OCI-LY3 (cell line): Measurements from ENCODE around the gene ARHGAP19.

Experiments used
- H2AFZ ChIP-seq: fragments of 200-600, 300-600 bp; shearing (Covaris generic); 2 replicates; pipeline ENCODE4 v1.6.0; 2014; ENCODE audit warnings: antibody characterized with exemption, low read depth, low read length
- H3K27ac ChIP-seq: fragments of 200-600, 300-600 bp; sonication (generic); 2 replicates; pipeline ENCODE4 v1.5.1; 2014; ENCODE audit warnings: mild to moderate bottlenecking, low read length, moderate library complexity, mixed read lengths
- H3K27me3 ChIP-seq: fragments of 200-600, 300-600 bp; sonication (generic); 2 replicates; pipeline ENCODE4 v1.6.1; 2014; ENCODE audit warnings: low read depth, low read length, mixed read lengths
- H3K36me3 ChIP-seq: fragments of 200-600, 300-600 bp; sonication (generic); replicated peaks from 2 replicates; pipeline ENCODE3; 2014; ENCODE audit warnings: low read depth, low read length, mixed read lengths
- H3K4me1 ChIP-seq: fragments of 300-600, 200-600 bp; sonication (generic); 2 replicates; pipeline ENCODE4 v1.6.1; 2014; ENCODE audit warnings: low read length, mixed read lengths
- H3K4me2 ChIP-seq: fragments of 200-600, 300-600 bp; sonication (generic); 2 replicates; pipeline ENCODE4 v1.6.1; 2014; ENCODE audit warnings: low read length, mixed read lengths
- H3K4me3 ChIP-seq: fragments of 300-600, 200-600 bp; sonication (generic); 2 replicates; pipeline ENCODE4 v1.5.1; 2014; ENCODE audit warnings: antibody characterized with exemption, mild to moderate bottlenecking, low read length, moderate library complexity
- H3K79me2 ChIP-seq: fragments of 300-600, 200-600 bp; shearing (Covaris generic); 2 replicates; pipeline ENCODE4 v1.6.1; 2014; ENCODE audit warnings: mild to moderate bottlenecking, low read length, mixed read lengths
- H3K9ac ChIP-seq: fragments of 300-600, 200-600 bp; shearing (Covaris generic); 2 replicates; pipeline ENCODE4 v1.6.0; 2014; ENCODE audit warnings: mild to moderate bottlenecking, low read length, moderate library complexity
- H3K9me3 ChIP-seq: fragments of 200-600, 300-600 bp; shearing (Covaris generic); 2 replicates; pipeline ENCODE4 v1.6.1; 2014; ENCODE audit warnings: low read length, mixed read lengths; ENCODE audit not compliant: insufficient read depth
- H4K20me1 ChIP-seq: fragments of 200-600, 300-600 bp; sonication (generic); 2 replicates; pipeline ENCODE4 v1.6.1; 2016; ENCODE audit warnings: low read length, mixed read lengths; ENCODE audit not compliant: insufficient read depth
- CTCF ChIP-seq: fragments of 200-600, 300-600 bp; sonication (generic); IDR thresholded peaks from 2 replicates; pipeline ENCODE4 v1.5.1; 2014; ENCODE audit warnings: antibody characterized with exemption, low read length, low read depth
- EZH2phosphoT487 ChIP-seq: fragments of 200-600 bp; shearing (Covaris generic); IDR thresholded peaks from 2 replicates; pipeline ENCODE4 v1.6.1; 2018; ENCODE audit warnings: antibody characterized with exemption, mixed run types, low read depth

Gene ARHGAP19

GRCh38 chr10:97323501-97323900, 31.1 kb upstream of the ARHGAP19 start:
- H3K4me1 ChIP-seq = no peaks in the 10 kb centered on the region
- H3K27ac ChIP-seq = no peak overlapping the region
- TF ChIP-seq CTCF (no peak), EZH2phosphoT487 (no peak)
- no peaks in the 10 kb centered on the region for H3K36me3 ChIP-seq
- H4K20me1 ChIP-seq = no peaks in the 10 kb centered on the region
- no peak overlapping the region for H3K4me3 ChIP-seq
- no peaks in the 10 kb centered on the region for H3K27me3 ChIP-seq
- no peak overlapping the region for H2AFZ ChIP-seq
- no peaks in the 10 kb centered on the region for H3K9me3 ChIP-seq
- H3K9ac ChIP-seq = no peak overlapping the region
- no peaks in the 10 kb centered on the region for H3K79me2 ChIP-seq
- no peak overlapping the region for H3K4me2 ChIP-seq

DNA sequence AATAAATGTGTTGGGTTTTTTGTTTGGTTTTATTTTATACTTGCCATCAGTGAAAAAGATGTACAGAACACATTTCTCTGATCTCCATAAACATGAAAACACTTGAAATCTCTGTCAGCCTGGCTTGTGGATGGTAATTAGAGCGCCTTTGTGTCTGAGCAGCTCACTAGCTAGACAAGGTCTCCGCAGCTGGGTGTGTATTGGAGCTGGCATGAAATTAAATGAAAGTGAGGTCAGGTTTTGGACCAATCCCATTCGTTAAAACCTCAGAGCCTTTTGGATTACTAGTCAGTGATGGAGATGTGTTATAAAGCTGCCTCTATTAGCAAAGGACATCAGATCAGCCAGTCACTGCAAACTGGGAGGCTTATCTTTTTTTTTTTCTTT, 29.4 kb upstream of the ARHGAP19 start:
- Histone ChIP-seq H3K27me3 (no peaks in the 10 kb centered on the region), H3K9ac (no peak overlapping the region), H3K9me3 (no peaks in the 10 kb centered on the region), H3K4me2 (no peak overlapping the region), H2AFZ (no peak overlapping the region), H3K27ac (no peak overlapping the region), H4K20me1 (no peaks in the 10 kb centered on the region), H3K4me3 (no peak overlapping the region), H3K36me3 (no peaks in the 10 kb centered on the region), H3K4me1 (no peaks in the 10 kb centered on the region), H3K79me2 (no peaks in the 10 kb centered on the region)
- TF ChIP-seq CTCF (no peak), EZH2phosphoT487 (no peak)

DNA sequence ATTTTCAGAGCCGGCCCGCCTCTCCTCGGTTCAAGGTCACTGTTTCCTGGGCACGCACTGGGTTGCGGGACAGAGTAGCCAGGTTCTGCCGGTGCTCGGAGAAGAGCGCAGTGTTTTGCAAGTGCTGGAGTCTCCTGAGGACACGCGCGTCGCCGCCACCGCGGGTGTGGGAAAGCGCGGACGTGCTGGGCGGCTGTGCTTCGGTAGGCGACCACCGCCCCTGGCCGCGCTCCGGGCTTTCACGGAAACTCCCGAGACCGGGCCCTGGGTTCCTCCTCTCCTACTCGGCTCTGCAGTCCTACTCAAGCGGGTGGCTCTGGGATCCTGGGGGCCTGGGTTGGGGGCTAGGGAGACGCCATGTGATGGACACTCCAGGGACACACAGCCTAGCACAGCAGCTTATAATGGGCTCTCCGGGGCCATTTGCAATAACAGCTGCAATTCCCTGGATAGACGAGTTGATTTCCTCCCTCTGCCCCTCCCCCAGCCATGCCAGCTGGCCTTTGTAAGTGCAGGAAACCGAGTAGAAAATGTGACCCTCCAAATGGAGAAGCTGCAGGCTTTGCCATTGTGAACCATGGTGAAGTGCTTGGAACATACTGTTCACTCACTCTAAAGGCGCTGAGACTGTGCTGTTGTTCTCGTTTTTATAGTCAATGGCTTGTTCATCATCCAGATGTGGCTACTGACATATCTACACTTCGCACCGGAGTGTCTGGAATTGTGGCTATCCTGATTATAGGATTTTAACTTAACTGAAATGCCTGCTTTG, 28.8 kb upstream of the ARHGAP19 start:
- no peaks in the 10 kb centered on the region for H3K36me3 ChIP-seq
- H3K4me3 ChIP-seq = no peak overlapping the region
- no peaks in the 10 kb centered on the region for H3K4me1 ChIP-seq
- H3K9ac ChIP-seq = no peak overlapping the region
- H3K4me2 ChIP-seq = no peak overlapping the region
- no peaks in the 10 kb centered on the region for H3K9me3 ChIP-seq
- H3K27me3 ChIP-seq = no peaks in the 10 kb centered on the region
- H3K27ac ChIP-seq = no peak overlapping the region
- TF ChIP-seq CTCF (no peak), EZH2phosphoT487 (no peak)
- no peaks in the 10 kb centered on the region for H3K79me2 ChIP-seq
- no peak overlapping the region for H2AFZ ChIP-seq
- no peaks in the 10 kb centered on the region for H4K20me1 ChIP-seq

DNA sequence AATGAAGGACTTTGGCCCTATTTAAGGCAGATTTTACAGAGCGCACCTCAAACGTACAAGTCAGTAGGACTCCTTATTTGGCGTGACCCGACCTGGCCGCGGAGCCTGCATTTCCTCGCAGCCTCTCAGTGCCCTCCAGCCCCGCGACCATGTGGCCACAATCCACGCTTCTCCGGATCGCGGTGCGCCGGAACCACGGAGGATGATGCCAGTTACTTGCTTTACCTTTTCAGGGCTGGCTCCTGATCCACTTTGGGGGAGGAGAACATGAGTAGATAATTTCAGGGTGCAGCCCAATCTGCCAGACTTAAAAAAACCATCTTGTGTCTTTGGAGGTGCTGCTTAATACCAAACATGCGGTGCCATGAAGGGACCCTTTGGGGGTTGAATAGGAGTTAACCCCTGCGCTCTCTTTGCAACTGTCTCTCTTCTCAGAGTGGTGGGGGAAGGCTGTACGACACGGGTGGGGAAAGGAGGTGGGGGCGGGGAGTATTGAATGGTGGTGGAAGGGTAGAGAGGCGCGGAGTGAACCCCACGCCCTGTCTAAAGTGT, 28.1 kb upstream of the ARHGAP19 start:
- Histone ChIP-seq H3K9me3 (no peaks in the 10 kb centered on the region), H4K20me1 (no peaks in the 10 kb centered on the region), H3K27me3 (no peaks in the 10 kb centered on the region), H3K4me1 (no peaks in the 10 kb centered on the region), H2AFZ (no peak overlapping the region), H3K79me2 (no peaks in the 10 kb centered on the region), H3K27ac (no peak overlapping the region), H3K36me3 (no peaks in the 10 kb centered on the region), H3K4me2 (no peak overlapping the region), H3K4me3 (no peak overlapping the region), H3K9ac (no peak overlapping the region)
- TF ChIP-seq EZH2phosphoT487 = no peak
